NCI-H1105 treated with DMSO at 0.1 percent for 48 hours (cell line): ENCODE measurements around the gene ZNF526.

ENCODE experiments used
- DNase-seq: peaks from one replicate; lab custom pipeline; 2025; lab: John Stamatoyannopoulos, UW

Gene ZNF526

DNA sequence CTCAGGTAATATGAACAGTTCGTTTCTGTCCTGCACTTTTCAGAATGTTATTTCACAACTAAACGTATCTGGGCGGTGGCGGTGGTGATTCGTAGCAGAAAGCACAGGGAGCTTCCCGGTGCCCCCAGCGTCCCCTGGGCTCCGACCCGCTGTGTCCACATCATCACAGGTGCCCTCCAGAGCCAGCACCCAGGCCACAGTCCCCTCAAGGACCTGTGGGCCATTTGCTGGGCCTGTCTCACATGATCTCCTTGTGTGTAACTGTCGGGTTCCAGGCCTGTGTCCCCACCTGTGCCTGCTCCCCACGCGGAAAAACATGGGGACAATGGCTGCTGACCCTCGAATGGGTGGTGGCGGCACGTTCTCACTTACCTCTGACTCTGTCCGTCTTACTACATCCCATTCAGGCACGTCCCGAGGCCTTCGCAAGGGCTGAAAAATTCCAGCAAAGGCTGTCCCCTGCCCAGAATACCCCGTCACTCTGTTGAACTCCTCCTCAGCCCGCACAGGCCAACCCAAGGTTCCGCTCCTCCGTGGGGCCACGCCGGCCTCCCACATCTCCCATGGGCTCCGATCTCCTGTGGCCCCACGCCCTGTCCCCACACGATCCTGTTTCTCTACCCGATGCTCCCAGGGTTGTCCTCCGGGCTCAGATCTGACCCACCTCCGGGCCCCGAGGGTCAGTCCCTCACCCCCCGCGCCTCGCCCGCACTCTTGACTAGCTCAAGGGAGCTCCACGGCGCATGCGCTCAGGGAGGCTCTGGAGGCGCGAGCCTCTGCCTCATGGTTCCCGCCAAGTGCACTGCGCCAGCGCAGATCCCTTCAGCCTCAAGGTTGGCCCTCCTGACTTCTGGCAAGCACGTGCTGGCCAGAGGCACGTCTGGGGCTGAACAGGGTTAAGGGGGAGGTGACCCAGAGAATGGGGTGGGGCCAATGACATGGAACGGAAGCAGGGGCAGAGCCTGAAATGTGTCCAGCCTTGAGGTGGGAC, 23.8 kb upstream of the ZNF526 start:
- DNase-seq: no peak

DNA sequence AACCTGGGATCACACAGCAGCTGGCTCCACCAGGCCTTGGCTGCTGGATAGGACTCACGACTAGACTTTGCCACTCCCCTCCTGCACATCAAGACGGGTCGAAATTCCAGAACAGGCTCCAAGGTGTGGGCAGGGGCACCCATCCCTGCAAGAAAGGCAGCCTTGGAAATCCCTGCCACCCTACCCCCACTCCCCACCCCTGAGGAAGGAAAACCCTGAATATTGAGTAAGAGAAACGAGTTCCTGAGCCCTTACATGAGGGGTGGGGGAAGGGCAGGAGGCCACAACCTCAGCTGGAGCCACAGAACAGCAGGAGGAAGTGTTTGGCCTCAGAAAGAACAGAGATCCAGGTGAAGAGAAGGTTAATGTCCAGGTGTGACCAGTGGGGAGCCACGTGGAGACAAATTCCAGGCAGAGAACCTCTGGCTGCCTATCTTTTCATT, 22.7 kb upstream of the ZNF526 start:
- DNase-seq: no peak

DNA sequence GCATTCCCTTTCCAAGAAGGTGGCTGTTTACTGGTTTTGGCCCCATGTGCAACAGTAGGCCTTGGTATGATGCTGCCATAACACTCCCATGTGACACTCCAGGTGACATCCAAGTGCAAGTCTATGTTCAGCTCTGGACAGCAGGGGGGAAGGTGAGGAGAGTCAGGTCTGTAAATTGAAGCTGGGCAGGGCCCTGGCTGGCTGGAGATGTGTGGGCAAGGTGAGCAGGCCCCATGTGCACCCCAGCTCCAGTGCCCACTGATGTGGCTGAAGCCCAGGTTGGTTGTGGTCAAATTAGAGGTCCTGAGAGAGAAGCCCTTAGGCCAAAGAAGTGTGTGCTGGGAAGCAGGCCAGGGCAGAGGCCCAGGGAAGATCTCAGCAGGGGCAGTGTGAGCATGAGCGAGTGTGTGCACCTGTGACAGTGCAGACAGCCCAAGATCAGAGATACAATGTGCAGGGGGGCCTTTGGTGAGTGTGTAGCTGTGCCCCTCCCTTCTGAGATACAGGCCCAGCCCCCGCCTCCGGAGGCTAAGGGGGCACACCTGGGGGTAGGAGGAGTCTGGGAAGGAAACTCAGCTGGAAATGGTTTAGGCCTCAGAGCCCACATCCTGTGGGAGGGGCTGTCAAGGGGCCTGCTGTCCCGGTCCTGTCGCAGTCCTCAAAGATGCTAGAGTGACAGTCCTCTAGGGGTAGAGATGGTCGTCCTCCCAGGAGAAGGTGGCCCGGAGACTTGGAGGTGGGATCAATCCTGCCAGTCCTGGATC, 21.3 kb upstream of the ZNF526 start:
- DNase-seq: no peak

DNA sequence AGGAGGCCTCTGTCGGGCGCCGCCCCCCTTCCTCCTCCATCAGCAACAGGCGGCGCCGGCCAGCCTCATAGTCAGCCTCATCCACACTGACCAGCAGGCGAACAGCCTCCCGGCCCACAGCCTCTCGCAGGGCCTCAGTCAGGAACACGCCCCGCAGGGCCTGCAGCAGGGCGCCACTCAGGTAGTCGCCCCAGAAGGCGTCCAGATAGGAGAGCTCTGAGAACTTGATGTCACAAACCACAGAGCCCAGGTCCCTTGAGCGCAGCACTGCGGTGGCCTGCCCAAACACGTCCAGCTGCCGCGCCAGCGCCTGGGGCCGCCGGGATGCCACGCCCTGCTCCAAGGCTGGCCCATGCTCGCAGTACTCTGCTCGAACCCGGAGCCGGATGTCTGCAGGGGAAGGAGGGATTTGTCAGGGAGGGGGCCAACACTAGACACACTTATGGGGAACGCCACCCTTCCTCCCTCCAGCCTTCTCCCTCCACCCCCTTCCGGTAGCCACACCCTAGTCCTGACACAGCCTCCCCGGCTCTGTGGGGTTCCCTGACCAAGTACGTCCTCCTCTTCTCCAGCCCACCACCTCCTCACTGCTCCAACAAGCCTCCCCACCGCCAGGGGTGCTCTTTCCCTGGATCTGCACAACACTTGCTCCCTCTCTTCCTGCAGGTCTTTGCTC, 20.5 kb upstream of the ZNF526 start:
- no peak for DNase-seq

DNA sequence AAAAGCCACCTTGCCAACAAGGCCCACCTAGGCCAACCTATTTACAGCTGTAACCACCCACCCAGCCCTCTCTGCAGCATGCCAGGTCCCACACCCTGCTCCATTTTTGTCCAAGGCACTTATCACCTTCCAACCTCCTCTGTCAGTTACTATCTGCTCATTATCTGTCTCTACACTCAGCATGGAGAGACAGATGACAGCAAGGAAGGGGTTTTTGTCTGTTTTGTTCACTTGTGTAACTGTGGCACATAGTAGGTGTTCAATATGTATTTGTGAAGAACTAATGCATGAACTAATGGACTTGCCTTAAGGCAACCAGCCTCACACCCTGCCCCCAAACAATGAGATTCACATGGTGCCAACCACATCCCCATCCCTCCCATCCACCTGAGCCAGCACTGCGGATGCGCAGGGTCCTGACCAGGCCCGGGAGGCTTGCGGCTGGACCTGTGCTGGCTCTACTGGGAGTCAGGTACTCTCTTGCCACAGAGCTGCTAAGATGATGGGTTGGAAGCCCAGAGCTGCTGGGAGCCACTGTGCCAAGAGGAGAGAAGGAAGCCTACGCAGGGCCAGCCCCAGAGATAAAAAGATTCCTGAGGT, 19.9 kb upstream of the ZNF526 start:
- no peak for DNase-seq

DNA sequence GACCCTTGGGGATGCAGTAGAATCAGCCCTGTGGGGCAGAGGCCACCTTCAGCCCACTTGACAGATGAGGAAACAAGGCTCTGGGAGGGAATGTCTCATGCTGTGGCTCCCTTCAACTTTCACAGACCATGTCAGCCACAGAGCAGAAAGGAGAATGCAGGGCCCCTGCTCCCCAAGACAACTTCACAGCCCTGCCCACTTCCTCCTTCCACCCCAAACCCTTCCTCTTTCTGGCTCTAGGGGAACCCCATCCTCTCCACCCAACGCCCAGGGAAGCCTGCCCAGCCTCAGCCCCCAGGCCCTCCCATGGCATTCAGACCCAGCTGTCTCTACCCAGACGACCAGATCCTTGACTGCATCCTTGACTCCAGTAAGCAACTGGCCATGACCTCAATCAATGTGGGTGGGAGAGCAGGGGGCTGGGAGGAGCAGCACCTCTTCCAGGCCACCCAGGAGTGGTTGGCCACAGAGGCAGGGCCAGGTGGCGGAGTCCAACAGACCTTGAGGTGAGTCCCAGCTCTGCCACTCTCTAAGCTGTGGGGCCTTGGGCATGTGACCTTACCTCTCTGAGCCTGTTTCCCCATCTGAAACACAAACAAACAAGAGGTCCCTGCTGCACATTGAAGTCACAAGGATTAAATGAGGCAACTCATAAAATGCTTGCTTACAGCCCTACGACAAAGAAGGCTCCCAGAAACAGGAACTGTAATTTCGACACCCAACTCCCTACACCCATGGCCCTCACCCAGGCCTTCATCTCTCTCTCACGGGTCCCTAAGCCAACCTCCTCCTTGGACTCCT, 18.4 kb upstream of the ZNF526 start:
- DNase-seq: no peak

DNA sequence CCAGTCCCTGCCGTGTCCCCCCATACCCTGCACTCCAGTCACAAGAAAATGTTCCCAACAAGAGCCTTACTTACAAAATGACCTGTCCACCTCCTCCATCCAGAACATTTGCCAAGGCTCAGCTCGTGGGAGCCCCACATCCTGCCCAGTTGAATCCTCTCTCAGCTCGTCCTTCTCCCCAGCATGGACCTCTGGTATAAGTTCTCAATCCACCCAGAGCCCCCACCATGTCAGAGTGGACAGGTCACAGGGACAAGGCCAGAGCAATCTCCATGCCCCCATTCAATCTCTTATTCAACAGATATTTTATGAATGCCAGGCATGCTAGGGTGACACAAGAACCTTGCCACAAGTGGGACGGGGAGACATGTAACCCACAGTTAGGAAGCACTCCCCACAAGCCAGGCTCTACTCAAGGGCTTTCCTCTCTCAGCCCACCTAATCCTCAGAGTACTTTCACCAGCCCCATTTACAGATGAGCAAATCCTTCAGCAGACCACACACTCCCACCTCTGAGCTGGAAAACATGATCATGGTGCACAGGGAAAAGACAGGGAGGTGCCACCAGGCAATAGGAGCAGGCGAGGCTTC, 17.7 kb upstream of the ZNF526 start:
- no peak for DNase-seq

DNA sequence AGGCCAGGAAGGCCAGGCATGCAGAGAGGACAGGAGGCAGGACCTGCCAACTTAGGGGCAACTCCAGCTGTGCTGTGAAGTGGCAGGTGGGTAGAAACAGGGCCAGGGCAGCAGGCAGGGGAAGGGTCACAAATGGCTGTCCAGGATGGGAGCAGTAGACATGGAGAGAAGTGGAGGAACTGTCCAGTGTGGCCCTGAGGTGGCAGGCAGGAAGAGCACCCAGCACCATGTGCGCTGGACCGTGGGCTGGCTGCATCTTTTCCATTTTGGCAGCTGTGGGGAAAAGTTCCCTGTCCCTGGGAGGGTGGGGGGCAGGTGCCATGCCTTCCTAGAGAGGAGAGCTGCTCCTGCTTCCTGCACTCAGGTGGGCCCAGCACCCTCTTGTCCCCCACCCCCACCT, 16.4 kb upstream of the ZNF526 start:
- no peak for DNase-seq

DNA sequence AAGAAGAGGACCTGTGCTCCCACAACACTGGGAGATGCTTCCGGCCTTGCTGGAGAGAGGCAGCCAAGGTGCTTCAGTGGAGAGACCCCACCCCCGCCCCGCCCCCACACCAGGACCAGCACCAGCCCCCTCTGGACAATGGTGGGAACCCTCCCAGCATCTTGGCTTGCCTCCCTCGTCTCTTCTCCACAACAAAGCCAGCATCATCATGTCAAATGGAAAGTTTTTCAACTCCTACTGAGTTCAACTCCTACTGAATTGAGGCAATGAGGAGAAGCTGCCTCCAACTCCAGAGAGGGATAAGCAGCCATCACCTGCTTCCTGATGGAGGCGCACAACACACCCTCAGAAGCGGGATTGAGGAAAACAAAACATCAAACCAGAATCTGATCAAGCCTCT, 15.4 kb upstream of the ZNF526 start:
- DNase-seq: no peak

DNA sequence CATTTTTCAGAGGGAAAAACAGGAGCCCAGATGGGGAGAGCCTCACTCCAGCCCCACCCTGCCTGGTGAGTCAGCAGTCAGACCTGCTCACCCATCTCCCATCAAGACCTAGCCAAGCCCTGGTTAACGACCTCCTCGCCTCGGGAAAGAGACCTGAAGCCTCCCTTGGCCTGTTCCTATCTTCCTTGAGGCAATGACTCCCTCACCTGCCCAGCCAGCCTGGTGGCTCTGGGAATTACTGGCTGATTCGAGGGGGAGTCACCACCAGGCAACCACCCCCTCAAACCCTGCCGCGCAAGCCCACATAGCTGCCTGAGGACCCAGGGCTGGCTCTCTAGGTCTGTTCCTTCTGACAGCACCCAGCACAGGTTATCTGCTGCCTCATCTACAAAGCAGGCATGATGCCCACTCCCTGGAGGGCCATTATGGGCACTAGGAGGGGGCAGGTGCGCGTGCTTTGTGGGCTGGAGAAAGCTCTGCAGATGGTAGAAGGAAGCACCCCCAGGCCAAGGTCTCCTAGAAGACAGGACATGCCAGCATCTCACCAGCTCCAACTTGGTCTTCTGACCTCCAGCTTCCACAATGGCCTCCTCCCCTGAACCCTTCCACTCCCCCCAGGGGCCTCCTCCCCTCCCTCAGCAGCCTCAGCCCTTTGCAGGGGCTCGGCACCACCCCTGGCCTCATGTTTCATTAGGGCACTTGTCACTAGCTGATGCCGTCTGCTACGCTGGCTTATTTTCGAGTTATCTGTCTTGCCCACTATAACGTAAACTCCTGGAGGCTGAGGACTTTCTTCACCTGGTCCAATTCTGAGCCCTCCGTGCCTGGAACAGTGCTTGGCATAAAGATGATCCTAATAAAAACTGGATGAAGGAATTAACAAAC, 13.0 kb upstream of the ZNF526 start:
- DNase-seq: no peak

DNA sequence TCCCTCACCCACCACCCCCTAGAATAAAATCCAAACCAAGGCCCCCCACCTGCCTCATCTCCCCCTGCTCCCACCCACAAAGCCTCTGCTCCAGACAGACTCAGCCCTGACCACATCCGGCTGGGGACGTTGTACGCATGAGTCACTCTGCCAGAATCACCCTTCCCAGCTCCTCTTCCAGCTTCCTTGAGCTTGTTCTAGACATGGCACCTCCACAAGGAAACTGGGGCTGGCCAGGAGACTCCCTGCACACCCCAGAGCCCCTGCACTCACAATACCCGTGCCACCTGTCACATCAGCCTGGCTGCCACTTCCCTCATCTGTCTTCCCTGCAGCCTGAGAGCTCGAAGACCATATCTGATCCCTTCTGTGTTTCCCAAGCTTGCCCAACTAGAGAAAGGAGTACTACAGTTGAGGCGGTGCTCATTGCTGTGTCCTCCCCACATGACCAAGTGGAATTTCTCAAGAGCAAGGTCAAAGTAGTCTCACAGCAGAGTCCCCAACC, 12.3 kb upstream of the ZNF526 start:
- DNase-seq: no peak

DNA sequence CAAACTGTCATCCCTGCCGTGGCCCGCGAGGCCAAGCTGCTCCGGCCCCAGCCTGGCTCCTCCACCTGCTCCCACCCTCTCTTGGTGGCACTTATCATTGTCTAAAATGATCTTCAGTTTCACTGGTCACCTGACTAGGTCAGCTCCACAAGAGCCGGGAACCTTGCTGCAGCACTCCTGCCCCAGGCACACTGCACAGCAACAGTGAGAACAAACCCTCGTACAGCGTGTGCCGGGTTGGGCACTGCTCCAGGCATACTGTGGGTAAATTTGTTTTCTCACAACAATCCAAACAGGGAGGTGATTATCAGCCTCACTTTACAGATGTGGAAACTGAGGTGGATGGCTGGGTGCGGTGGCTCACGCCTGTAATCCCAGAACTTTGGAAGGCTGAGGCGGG, 11.5 kb upstream of the ZNF526 start:
- no peak for DNase-seq

DNA sequence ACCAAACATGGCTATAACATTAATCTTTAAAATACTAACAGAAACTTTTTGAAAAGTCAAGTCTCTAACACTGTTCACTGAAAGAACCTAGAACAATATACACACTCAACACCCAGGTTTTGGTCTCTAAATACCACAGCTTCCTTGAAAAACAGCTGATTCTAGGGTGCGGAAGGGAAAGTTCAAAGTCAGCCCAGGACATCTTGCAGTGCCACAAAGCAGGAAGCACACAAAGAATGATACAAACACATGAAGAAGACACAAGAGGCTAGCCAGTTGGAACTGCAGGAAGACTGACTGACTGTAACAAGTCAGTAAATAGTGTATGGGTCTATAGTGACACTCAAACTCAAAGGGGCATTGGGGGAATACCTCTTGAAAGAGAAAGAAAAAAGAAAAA, 7.2 kb upstream of the ZNF526 start:
- DNase-seq: no peak

DNA sequence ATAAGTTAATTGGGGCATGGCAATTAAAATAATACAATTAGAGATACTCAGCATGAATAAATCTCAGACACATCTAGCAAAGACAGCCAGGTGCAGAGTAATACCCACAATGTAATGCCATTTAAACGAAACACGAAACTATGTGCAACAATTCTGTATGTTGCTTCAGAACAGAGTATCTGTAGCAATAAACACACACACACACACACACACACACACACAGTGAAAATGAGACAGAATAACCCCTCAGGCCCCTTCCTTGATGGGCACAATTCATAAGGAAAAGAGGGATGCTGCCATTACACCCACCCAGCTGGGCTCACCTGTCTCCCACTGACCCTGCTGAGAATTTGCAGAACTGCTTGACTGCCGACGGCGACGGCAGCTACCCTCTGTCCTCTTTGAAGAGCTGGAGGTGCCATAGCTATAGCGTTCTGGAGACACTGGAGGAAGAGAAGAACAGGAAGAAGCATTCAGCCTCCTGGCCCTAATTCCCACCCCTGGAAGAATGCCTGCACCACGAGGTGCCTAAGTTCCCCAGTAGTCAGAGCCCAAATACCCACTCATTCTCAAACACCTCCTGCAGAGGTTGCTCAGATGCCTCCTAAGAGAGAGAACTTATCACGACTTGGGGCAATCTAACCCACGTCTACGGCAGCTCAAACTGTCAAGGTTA, 5.2 kb upstream of the ZNF526 start:
- DNase-seq: no peak

DNA sequence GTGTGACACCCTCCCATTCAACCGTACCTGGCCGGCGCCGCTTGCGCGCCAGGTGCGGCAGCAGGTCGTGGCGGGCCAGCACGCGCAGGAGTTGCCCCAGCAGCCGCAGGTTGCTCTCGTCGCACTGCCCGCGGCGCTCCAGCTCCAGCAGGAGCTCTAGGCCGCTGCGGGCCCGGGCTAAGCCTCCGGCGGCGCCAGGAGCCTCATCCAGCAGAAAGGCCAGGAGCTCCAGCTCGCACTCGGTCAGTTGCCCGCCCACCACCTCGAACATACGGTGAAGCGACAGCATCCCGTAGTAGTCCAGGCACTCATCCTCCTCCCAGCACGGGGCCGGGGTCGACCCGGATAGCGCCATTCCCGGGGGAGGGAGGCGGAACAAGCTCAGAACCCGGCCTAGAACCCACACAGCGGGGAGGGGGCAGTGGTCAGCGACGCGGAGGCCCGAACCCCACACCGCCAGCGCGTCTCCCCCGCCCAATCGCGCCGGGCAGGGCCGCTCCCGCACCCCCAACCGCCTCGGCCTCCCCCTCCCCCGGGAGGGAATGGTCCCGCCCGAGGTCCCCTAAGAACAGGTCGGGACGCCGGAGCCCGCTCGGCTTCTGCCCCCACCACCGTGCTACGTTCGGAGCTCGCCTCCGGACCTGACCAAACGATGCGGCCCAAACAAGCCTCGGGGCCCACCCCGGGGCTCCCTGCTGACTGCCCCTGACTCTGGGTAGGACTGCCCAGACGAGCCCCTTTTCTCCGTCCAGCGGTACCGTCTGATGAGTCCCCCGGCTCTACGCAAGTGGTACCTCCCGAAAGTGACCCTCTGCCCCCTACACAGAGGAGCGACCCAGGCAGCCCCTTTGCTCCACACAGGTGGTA, 3.2 kb upstream of the ZNF526 start:
- DNase-seq: peak; percentile 45

DNA sequence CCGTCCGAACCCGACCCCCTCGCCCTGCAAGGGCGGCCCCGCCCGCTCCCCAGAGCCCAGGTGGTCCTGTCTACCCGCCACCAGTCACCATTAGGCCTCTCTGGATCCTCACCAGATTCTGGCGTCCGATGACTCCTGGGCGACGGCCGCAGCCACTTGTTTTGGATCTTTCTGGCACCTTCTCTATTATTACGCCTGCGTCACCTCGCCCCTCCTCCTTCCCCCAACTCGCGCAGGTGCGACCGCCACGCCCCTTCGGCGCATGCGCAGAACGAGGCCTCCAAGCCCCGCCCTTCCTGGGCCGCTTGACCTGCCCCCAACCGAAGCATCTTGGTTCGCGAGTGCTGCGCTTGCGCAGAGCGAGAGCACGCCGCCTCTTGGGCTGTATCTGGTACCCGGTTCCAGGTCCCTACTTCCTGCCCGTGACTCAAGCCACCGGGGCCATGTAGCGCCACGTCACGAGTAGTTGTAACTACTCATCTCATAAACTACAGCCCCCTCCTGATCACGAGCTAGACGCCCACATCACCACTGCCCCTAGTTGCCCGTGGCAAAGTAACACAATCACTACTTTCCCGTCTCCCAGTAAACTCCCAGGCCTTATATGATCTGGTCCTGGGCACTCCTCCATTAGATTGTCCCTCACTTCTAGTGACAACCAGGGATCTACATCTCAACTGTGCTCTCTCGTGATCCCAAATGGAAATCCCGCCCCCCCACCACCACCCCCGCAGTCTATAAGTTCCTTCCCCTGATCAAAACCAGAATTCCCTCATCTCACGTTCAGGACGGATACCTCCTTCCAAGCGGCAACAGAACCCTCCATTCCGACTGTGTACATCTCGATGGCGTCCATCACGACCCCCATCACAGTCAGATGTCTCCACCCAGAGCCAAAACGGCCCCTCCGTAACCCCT, 2.3 kb upstream of the ZNF526 start, which contains the start of gene DEDD2:
TSS of gene DEDD2 (minus strand) at position 158 of the 918 bp plus-strand sequence. CDS start 670 bp downstream, outside the sequence.
- DNase-seq: peak; percentile 91

DNA sequence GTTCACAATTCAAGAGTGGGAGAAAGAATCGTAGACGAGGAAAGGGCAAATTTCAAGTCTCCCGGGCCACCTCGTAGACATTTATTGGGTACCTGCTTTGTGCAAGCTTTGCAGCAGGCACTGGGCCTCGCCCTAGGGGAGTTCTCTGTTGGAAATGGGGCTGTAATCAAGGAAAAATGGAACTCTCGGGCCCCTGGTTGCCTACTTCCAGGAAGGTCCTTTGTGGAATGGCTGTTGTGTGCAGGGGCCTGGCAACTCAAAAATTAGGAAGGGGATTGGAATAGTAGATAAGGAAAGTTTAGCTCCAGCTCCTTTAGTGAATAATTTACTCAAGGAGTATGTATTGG, 612 bp downstream of the ZNF526 start:
- DNase-seq: no peak
